T-helper 2 cell (primary cell): ENCODE data around the gene AQP2.

Experiments used
- DNase-seq, 5 experiments: peaks; one replicate each; pipeline versions ENCODE4 v3.0.0 to v3.0.0-alpha.2; 2012 to 2022

The AQP2 gene

DNA sequence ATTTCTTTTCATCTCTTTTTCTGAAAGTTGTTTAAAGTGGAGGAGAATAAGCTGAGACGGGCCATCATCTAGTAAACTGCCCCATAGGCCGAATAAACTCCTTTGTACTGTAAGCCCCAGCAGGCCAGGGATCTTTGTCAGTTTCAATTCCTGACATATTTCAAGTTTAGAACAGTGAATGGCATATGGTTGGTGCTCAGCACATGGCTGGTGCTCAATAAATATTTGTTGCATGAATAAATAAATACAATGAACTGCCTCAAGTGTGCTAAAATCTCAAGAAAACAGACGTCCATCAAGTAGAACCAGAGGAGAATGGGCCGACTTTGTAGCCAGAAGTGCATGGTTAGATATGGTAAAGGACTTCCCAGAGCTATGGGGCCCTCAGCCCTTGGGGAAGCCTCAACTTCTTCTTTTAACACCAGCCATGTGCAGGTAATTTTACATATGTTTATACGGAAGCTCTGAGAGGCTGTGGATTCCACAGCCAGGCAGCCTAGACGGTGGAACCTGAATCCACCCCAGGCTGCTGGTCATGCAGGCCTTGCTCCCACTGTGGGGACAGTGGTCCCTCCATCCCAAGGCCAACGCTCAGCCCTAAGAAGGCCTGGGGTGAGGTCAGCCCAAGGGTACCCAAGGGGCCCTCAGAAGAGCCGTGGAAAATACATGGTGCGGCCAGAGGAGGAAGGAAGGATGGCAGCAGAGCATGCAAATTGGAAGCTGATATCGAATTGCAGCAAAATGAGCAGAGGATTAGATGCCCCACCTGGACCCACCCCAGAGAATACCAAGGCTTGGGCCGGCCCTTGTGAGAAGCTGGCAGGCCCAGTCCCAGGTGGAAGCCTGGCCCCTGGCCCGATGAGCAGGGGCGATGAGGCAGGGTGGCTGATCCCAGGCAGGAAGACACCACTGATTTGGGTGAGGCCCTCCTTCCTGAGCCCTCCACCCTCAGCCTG lies 8.7 kb upstream of the AQP2 start:
- no peak for DNase-seq

GRCh38 chr12:49942512-49942893 lies 8.0 kb upstream of the AQP2 start:
- no peak for DNase-seq

GRCh38 chr12:49942921-49943624 lies 7.5 kb upstream of the AQP2 start:
- no peak for DNase-seq

DNA sequence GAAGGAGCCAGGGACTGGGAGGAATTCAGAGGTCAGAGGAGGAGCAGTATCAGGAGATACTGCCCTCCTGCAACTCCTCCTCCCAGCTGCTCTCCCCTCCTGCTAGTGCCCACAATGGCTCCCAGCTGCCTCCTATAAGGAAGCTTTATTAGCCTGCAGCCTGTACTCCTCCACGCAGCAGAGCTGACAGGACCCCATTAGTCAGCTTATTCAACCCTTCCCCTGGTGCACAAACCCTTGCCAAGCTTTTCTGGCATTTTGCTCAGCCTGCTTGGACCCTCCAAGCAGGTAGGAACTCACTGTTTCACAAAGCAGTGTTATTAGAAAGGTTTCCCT lies 6.9 kb upstream of the AQP2 start:
- no peak for DNase-seq

DNA sequence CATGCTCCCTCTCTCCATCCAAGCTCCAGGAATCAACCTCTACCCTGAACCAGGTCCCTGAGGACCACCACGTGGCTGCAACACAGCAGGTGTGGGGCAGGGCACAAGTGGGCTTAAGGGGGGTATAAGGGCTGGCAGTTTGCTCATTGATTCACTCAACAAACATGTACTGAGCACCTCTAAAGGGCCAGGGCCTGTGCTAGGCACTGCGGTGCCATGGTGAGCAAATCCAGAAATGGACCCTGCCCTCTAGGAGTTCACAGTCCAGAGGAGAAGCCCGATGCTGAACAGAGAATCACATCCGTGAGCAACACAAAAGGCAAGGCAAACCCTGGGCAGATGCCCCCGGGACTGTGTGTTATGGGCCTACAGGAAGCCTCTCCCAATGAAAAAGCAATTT lies 6.5 kb upstream of the AQP2 start:
- no peak for DNase-seq

GRCh38 chr12:49944718-49945117 lies 5.8 kb upstream of the AQP2 start:
- no peak for DNase-seq

- peak; percentile 52 to 86 (median 61) for DNase-seq
These were observed 5.0 kb upstream of the AQP2 start for GRCh38 chr12:49945394-49946080.

GRCh38 chr12:49946086-49946485 lies 4.5 kb upstream of the AQP2 start:
- DNase-seq: no peak

GRCh38 chr12:49946497-49946896 lies 4.0 kb upstream of the AQP2 start:
- no peak for DNase-seq

DNA sequence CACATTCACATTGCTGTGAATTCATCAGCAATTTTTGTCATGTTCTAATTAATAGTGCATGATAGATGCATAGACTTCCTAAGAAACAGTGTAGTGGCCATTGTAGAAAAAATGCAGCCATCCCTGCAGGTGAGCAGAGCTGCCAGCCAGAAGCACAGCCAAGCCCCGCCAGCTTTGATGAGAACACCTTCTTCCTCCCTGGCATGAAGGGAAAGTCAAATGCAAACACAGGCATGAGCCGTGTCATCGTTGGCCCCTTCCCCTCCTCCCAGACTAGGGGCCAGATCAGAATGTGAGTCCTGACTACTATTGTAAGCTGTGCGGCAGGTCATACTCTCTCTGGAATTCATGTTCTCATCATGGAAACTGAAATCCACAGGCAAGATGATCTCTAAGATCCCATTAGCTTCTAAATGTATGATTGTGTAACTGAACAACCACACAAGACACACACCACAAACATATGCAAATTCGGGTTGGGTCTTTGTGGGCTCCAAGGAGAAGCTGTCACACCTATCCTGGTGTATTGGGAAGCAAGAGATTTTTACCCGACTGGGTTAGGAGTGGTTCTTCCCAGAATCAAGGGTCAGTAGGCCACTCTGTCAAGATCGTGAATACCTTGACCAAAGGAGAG lies 2.8 kb upstream of the AQP2 start:
- no peak for DNase-seq

DNA sequence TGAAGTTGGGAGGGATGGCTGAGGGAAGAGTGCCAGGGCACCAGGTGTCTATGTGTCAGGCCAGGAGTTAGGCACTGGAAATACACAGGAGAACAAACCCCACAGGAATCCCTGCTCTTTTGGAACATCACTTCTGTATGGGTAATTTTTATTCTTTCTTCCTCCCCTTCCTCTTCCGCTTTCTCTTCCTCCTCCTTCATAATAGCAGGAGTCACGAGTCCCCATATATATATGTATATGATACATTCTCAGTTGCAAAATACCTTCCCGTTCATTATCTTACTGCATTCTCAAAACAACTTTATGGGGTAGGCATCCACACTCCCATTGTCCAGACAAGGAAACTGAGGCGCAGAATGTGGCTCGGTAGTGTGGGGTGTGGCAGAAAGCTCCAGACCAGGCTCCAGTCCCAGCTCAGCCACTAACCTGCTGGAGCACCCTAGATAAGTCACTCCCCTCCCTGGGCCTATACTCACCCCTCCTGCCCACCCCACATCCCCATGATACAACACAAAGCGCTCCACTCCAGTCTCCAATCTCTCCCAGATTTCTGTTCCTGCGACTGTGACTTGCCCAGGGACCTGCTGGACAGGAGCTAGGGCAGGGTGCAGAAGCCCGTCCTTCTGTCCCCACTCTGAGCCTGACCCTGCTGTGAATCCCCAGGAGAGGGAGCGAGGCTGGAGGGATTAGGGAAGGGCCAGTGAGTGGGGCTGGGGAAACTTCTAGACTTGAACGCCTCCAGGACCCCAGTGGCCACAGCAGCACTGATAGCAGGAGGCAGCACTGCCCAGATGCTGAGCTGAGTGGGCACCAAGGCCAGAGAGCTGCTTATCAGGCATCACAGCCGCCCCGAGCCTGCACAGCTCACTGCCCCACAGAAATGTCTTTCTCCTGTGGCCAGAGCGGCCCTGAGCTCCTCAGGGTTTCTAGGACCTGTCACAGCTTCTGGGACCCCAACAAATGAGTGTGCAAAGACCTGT lies 1.4 kb upstream of the AQP2 start:
- no peak for DNase-seq

DNA sequence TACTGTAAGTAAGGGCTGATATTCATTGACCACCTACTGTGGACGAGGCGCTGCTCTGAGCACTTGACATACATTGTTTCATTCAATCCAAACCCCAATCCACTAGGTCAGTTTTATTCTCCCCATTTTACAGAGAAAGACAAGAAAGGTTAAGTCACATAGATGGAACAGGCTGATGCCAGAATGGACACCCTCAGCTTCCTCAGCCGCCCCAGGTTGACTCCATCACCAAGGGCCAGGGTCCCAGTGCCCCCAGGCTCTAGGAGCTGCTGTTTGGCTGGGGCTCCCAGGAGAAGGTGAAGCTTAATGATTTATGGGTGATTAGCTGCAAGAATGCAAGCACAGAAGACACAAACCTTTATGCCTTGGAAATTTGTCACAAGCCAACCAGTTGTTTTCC lies 671 bp upstream of the AQP2 start:
- DNase-seq: no peak

DNA sequence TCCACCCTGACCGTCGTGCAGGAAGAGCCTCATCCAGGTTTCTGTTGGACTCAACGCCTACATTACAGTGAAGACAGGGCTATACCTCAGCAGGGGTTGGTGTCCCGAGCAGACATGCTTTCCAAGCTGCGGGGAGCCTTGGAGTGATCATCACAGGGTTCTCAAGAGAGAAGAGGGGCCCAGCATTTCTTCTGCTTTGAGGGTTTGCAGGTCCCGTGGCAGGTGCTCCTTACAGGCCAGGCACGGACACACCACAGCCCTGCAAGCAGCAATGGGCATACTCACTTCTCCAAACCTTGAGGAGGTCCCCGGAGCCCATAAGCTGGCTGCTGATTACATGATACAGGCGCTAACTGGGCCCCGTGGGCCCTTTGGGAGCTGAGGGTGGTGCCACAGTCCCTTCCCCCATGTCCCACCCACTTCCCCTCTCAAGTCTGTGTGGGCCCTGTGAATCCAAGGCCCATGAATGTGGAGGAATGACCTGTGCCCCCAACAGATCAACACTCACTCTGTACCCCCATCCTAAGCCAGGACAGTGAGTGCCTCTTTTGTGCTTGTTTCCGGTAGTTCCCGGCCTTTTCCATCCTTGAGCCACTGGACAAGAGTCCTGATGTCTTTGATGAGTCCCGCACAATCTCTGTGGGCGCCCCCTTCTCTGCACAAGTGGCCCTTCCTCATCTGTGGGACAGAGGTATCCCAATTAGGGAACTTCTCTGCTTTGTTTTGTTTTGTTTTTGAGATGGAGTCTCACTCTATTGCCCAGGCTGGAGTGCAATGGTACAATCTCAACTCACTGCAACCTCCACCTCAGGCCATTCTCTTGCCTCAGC lies 1.1 kb downstream of the AQP2 start:
- no peak for DNase-seq

- DNase-seq: no peak
These were observed 2.0 kb downstream of the AQP2 start for GRCh38 chr12:49952391-49953055.

GRCh38 chr12:49953151-49953550 lies 2.6 kb downstream of the AQP2 start:
- DNase-seq: no peak

GRCh38 chr12:49953961-49954846 lies 3.7 kb downstream of the AQP2 start:
- no peak for DNase-seq

DNA sequence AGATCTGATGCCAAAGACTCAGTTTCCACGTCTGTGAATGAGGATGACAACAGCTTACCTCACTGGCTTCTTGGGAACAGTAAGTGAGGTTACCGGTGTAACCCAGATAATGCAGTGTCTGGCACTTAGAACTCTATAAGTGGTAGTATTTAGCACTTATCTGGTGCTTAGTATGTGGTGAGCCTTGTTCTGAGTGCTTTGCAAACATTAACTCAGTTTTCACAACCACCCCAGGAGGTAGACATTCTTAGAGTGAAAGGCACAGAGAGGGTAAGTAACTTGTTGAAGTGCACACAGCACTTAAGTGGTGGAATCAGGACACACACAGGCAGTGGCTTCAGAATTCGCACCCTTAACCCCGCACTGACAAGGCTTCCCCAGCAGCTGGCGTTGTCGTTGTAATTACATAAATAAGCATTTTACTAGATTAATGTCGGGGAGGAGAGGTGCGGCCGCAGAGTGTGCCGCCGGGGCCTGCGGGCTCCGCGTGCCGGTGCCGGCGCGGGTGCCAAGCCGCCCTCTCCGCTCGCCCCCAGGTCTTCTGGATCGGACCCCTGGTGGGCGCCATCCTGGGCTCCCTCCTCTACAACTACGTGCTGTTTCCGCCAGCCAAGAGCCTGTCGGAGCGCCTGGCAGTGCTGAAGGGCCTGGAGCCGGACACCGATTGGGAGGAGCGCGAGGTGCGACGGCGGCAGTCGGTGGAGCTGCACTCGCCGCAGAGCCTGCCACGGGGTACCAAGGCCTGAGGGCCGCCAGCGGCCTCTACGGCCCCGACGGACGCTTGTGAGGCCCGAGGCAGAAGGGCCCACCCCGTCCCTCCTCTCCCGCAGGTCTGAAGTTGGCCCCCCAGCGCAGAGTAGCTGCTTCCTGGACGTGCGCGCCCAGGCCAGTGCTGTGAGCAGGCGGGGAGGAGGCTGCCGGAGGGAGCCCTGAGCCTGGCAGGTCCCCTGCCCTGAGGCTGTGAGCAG lies 4.6 kb downstream of the AQP2 start:
- DNase-seq: no peak
